SK-N-SH (cell line): Measurements from ENCODE around the gene NR1D2. TPM values are rescaled to one million over a fixed set of nuclear protein-coding genes. Genes with fewer than 3 reads are reported as not detected.
A peak's percentile ranks its signal among the peaks of the same experiment; 100 is the strongest.

Experiments
- CTCF ChIA-PET: fragments of 300-600, 350-600 bp; formaldehyde crosslinking; extraction: SDS; loops from one replicate; lab custom pipeline; 2021; lab: Yijun Ruan, JAX
- POLR2A ChIA-PET: fragments of 350-600 bp; sonication (Branson Sonifier 250); formaldehyde crosslinking; extraction: SDS; loops from one replicate; lab custom pipeline; 2020; ENCODE audit warnings: antibody characterized with exemption, inconsistent platforms; lab: Yijun Ruan, JAX
- DNase-seq: peaks from one replicate; pipeline ENCODE4 v3.0.0; 2012
- H2AFZ ChIP-seq: fragments of 200-600 bp; sonication (generic); 2 replicates; pipeline ENCODE4 v1.8.1; 2016; ENCODE audit warnings: antibody characterized with exemption, mild to moderate bottlenecking, low read depth
- H3F3A ChIP-seq: fragments of 200-600 bp; sonication (generic); replicated peaks from 2 replicates; pipeline ENCODE3; 2016; ENCODE audit warnings: antibody characterized with exemption, mild to moderate bottlenecking; ENCODE audit not compliant: insufficient read depth
- H3K27ac ChIP-seq, 2 experiments: fragments of 200-500 bp in 1 of 2; fragments of 200-600 bp in 1 of 2; sonication (Bioruptor generic) in 1 of 2; sonication (generic), shearing (Covaris generic) in 1 of 2; 2 replicates each; pipeline versions ENCODE4 v1.5.1 to v1.6.1; 2014 to 2016; ENCODE audit warnings: low read depth in 2 of 2, inconsistent platforms in 1 of 2, low read length in 1 of 2, mild to moderate bottlenecking in 1 of 2, mixed read lengths in 1 of 2
- H3K27me3 ChIP-seq: fragments of 200-600 bp; sonication (generic), shearing (Covaris generic); 2 replicates; pipeline ENCODE4 v1.6.1; 2016; ENCODE audit warnings: mixed run types; ENCODE audit not compliant: insufficient read depth
- H3K36me3 ChIP-seq, 2 experiments: fragments of 200-500 bp in 1 of 2; fragments of 200-600 bp in 1 of 2; sonication (Bioruptor generic) in 1 of 2; sonication (generic) in 1 of 2; replicated peaks in 1 of 2; 2 replicates each; pipeline versions ENCODE3 to v1.5.1; 2014 to 2016; ENCODE audit warnings: low read length in 1 of 2, mild to moderate bottlenecking in 1 of 2; ENCODE audit not compliant: insufficient read depth in 2 of 2, control insufficient read depth in 1 of 2
- H3K4me1 ChIP-seq, 2 experiments: fragments of 200-500 bp in 1 of 2; fragments of 200-600 bp in 1 of 2; sonication (Bioruptor generic) in 1 of 2; sonication (generic), shearing (Covaris generic) in 1 of 2; 2 replicates each; pipeline versions ENCODE4 v1.5.1 to v1.6.1; 2014 to 2016; ENCODE audit warnings: low read depth in 1 of 2, low read length in 1 of 2, mixed run types in 1 of 2; ENCODE audit not compliant: insufficient read depth in 2 of 2, control insufficient read depth in 1 of 2
- H3K4me2 ChIP-seq: fragments of 200-600 bp; sonication (generic), shearing (Covaris generic); 2 replicates; pipeline ENCODE4 v1.6.1; 2017; ENCODE audit warnings: mixed run types
- H3K4me3 ChIP-seq, 2 experiments: fragments of 200-500 bp in 1 of 2; fragments of 200-600 bp in 1 of 2; sonication (Bioruptor generic) in 1 of 2; sonication (generic), shearing (Covaris generic) in 1 of 2; 2 replicates each; pipeline versions ENCODE4 v1.5.1 to v1.8.1; 2014 to 2016; ENCODE audit warnings: low read depth in 2 of 2, inconsistent platforms in 1 of 2, low read length in 1 of 2, mild to moderate bottlenecking in 1 of 2, mixed read lengths in 1 of 2, moderate library complexity in 1 of 2
- H3K79me2 ChIP-seq: fragments of 200-600 bp; sonication (generic); 2 replicates; pipeline ENCODE4 v1.8.1; 2017; ENCODE audit warnings: mild to moderate bottlenecking; ENCODE audit not compliant: insufficient read depth
- H3K9ac ChIP-seq: fragments of 200-600 bp; sonication (generic); 2 replicates; pipeline ENCODE4 v1.6.1; 2017; ENCODE audit warnings: mixed run types
- H3K9me2 ChIP-seq: fragments of 200-600 bp; sonication (generic); 2 replicates; pipeline ENCODE4 v1.6.1; 2017; ENCODE audit warnings: mixed run types
- H3K9me3 ChIP-seq: fragments of 200-600 bp; sonication (generic); 2 replicates; pipeline ENCODE4 v1.6.1; 2017; ENCODE audit warnings: mixed run types, mild to moderate bottlenecking, moderate library complexity
- H4K20me1 ChIP-seq: fragments of 200-600 bp; sonication (generic); 2 replicates; pipeline ENCODE4 v1.6.1; 2017; ENCODE audit warnings: mild to moderate bottlenecking, mixed run types; ENCODE audit not compliant: insufficient read depth
- EP300 ChIP-seq, 2 experiments: IDR thresholded peaks; 2 replicates each; pipeline versions ENCODE4 v1.4.0 to v1.6.1; 2012; ENCODE audit warnings: borderline replicate concordance in 1 of 2, low read depth in 1 of 2, low read length in 1 of 2
- EZH2phosphoT487 ChIP-seq: fragments of 200-600 bp; sonication (generic); IDR thresholded peaks from 2 replicates; pipeline ENCODE4 v1.6.1; 2017; ENCODE audit warnings: low read depth, mixed run types, mild to moderate bottlenecking, antibody characterized with exemption, moderate library complexity, borderline replicate concordance
- FOXJ3 ChIP-seq: sonication (generic); formaldehyde crosslinking; IDR thresholded peaks from 2 replicates; pipeline ENCODE4 v1.5.1; 2020; ENCODE audit warnings: mild to moderate bottlenecking, missing genetic modification reagents
- FOXM1 ChIP-seq: IDR thresholded peaks from 2 replicates; pipeline ENCODE4 v1.4.0; 2012; ENCODE audit warnings: low read depth, mild to moderate bottlenecking
- GABPA ChIP-seq: IDR thresholded peaks from 2 replicates; pipeline ENCODE4 v1.4.0; 2012; ENCODE audit warnings: low read depth, mild to moderate bottlenecking
- MXI1 ChIP-seq: IDR thresholded peaks from 2 replicates; pipeline ENCODE4 v1.6.1; 2012; ENCODE audit warnings: mild to moderate bottlenecking, low read depth, low read length, improper control_type of control experiment
- NFIC ChIP-seq: IDR thresholded peaks from 2 replicates; pipeline ENCODE4 v1.4.0; 2012; ENCODE audit warnings: borderline replicate concordance
- POLR2AphosphoS5 ChIP-seq: IDR thresholded peaks from 2 replicates; pipeline ENCODE4 v1.6.1; 2012; ENCODE audit warnings: low read depth, low read length
- RCOR1 ChIP-seq: fragments of 150-350 bp; IDR thresholded peaks from 2 replicates; pipeline ENCODE4 v1.6.1; 2017; ENCODE audit warnings: antibody characterized with exemption, low read length
- REST ChIP-seq: IDR thresholded peaks from 2 replicates; pipeline ENCODE4 v1.6.1; 2012; ENCODE audit warnings: mild to moderate bottlenecking, low read depth, low read length, moderate library complexity
- RFX5 ChIP-seq: IDR thresholded peaks from 2 replicates; pipeline ENCODE4 v1.6.1; 2012; ENCODE audit warnings: mild to moderate bottlenecking, improper control_type of control experiment, low read length
- USF1 ChIP-seq: IDR thresholded peaks from 2 replicates; pipeline ENCODE4 v1.4.0; 2012; ENCODE audit warnings: low read depth, borderline replicate concordance
- WGBS: methylation state at CpG from one replicate; pipeline ENCODE4 v1.1.6; 2017; ENCODE audit warnings: low lambda C conversion rate; 5-methylcytosine and 5-hydroxymethylcytosine counted together
- polyA plus RNA-seq, 3 experiments: library from polyadenylated mRNA; depleted of rRNA; stranded (reverse); fragments of >200 nt; gene quantifications; 2 replicates each; pipeline ENCODE4 v1.2.3, GENCODE V29; 2012
- TF ChIP-seq, protein P1 (sequence below): fragments of 150-350 bp; IDR thresholded peaks from 2 replicates; pipeline ENCODE4 v1.6.1; 2017; ENCODE audit warnings: antibody characterized with exemption, low read length, low read depth, borderline replicate concordance

NR1D2 gene
- polyA plus RNA-seq, 1 of the 3 experiments (the other 2 are of a cell fraction) = 12.0 TPM

DNA sequence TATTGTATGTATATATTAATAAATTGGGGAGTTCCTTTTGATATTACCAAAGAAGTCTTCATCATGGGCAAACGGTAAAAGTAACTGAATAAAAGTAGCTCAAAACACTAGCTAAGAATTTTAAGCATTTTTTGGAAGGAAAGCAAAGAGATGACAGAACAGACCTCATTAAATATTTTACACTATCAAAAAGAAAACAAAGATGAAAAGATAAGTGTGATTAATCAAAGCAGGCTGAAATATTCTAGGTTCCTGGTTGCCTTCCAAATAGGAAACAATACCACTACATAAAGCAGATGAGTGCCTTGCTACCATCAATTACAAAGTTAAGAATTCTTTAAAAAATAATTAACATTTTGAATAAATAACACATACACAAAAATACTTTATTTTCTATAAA lies 31.9 kb upstream of the NR1D2 start:
- Histone ChIP-seq H3K27me3 (no peaks in the 10 kb centered on the region), H3K4me1 (peaks cover 0 to 12% of the 10 kb centered on the region in 2 experiments; a peak in 2 of 4 replicates), H2AFZ (no peak overlapping the region), H3K4me3 (no peak overlapping the region), H3K9me2 (no peaks in the 10 kb centered on the region), H3K9ac (no peak overlapping the region), H3F3A (peaks cover 14% of the 10 kb centered on the region), H3K9me3 (no peaks in the 10 kb centered on the region), H3K36me3 (peaks cover 17 to 30% of the 10 kb centered on the region in 2 experiments), H3K79me2 (peaks cover 74% of the 10 kb centered on the region), H3K27ac (no peak overlapping the region), H4K20me1 (peaks cover 7% of the 10 kb centered on the region), H3K4me2 (no peak overlapping the region)
- 73% methylated on average over 1 of the region's 1 CpG for WGBS
- ChIA-PET CTCF (no interaction called here), POLR2A (no interaction called here)
- no peak for DNase-seq
- TF ChIP-seq RCOR1 (0 out of 2 replicates have a peak, but pooled peaks have one; percentile 39), GABPA (no peak)

- peaks cover 16% of the 10 kb centered on the region for H4K20me1 ChIP-seq
- peak overlapping the region; percentile 96; the same call in 1 of the 2 replicates for H3K4me2 ChIP-seq
- peaks cover 0 to 12% of the 10 kb centered on the region in 2 experiments; a peak in 2 of 4 replicates for H3K4me1 ChIP-seq
- CTCF ChIA-PET = interaction anchor here (0.9 kb wide), 1 partner anchor 769 kb away, joined by 3 read pairs; no protein-coding TSS in a partner anchor
- no peaks in the 10 kb centered on the region for H3K27me3 ChIP-seq
- H3K9me2 ChIP-seq = no peaks in the 10 kb centered on the region
- H3K79me2 ChIP-seq = peaks cover 83% of the 10 kb centered on the region
- 89% methylated on average over 3 of the region's 3 CpGs for WGBS
- no peak overlapping the region for H3K4me3 ChIP-seq
- no peak overlapping the region for H2AFZ ChIP-seq
- no peak for DNase-seq
- no peaks in the 10 kb centered on the region for H3K9me3 ChIP-seq
- H3K27ac ChIP-seq = no peak overlapping the region
- peaks cover 26 to 34% of the 10 kb centered on the region in 2 experiments for H3K36me3 ChIP-seq
- POLR2A ChIA-PET = no interaction called here
- no peak overlapping the region for H3K9ac ChIP-seq
- peaks cover 21% of the 10 kb centered on the region for H3F3A ChIP-seq
- TF ChIP-seq RFX5 = no peak
- no peak for TF ChIP-seq NFIC
- TF ChIP-seq FOXM1 = no peak
- TF ChIP-seq FOXJ3 = no peak
Measured at GRCh38 chr3:23913873-23914743, 31.0 kb upstream of the NR1D2 start.

GRCh38 chr3:23915537-23916108 lies 29.5 kb upstream of the NR1D2 start:
- peak overlapping the region; percentile 94 to 96 for H3K4me3 ChIP-seq
- H3K27ac ChIP-seq = peak overlapping the region; percentile 79 to 94
- H3K79me2 ChIP-seq = peaks cover 95% of the 10 kb centered on the region
- ChIA-PET CTCF (interaction anchor here (1.2 to 2.4 kb wide), 3 partner anchors 8 to 77 kb away, joined by 3 to 11 read pairs (median 7); no protein-coding TSS in a partner anchor), POLR2A (interaction anchor here (1.1 to 2.2 kb wide), 6 partner anchors 25 to 180 kb away, joined by 3 to 13 read pairs (median 6); no protein-coding TSS in a partner anchor)
- H4K20me1 ChIP-seq = peaks cover 31% of the 10 kb centered on the region
- peaks cover 32% of the 10 kb centered on the region for H3F3A ChIP-seq
- peak overlapping the region; percentile 96 for H3K4me2 ChIP-seq
- H3K4me1 ChIP-seq = peaks cover 0 to 19% of the 10 kb centered on the region in 2 experiments; a peak in 3 of 4 replicates
- H3K9me3 ChIP-seq = no peaks in the 10 kb centered on the region
- peaks cover 28 to 30% of the 10 kb centered on the region in 2 experiments for H3K36me3 ChIP-seq
- peak overlapping the region; percentile 76 for H2AFZ ChIP-seq
- DNase-seq = peak; percentile 39
- no peaks in the 10 kb centered on the region for H3K27me3 ChIP-seq
- peak overlapping the region; percentile 89 for H3K9ac ChIP-seq
- 19% methylated on average over 7 of the region's 7 CpGs for WGBS
- no peaks in the 10 kb centered on the region for H3K9me2 ChIP-seq
- TF ChIP-seq, protein P1, sequence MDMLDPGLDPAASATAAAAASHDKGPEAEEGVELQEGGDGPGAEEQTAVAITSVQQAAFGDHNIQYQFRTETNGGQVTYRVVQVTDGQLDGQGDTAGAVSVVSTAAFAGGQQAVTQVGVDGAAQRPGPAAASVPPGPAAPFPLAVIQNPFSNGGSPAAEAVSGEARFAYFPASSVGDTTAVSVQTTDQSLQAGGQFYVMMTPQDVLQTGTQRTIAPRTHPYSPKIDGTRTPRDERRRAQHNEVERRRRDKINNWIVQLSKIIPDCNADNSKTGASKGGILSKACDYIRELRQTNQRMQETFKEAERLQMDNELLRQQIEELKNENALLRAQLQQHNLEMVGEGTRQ = no peak
- TF ChIP-seq EZH2phosphoT487 (no peak), USF1 (no peak), MXI1 (peak; percentile 56), REST (no peak), POLR2AphosphoS5 (0 out of 2 replicates have a peak, but pooled peaks have one; percentile 37), EP300 (IDR thresholded peaks at IDR 0.05; ENCODE audit: borderline replicate concordance in 1 of 2, low read depth in 1 of 2, low read length in 1 of 2) (no peak)
